ENCODE results near the gene CDADC1. TPM values are rescaled to one million over a fixed set of nuclear protein-coding genes. Genes with fewer than 3 reads are reported as not detected.
"Not testable (repeated sequence)": the region's sequence is repeated elsewhere in the genome, so short reads cannot be mapped to it uniquely, and the experiment has no call there.

Gene CDADC1
- total and polyA plus RNA-seq, 7 experiments from 2014 or later, result 9.2 to 21.3 (median 12.8) TPM

DNA sequence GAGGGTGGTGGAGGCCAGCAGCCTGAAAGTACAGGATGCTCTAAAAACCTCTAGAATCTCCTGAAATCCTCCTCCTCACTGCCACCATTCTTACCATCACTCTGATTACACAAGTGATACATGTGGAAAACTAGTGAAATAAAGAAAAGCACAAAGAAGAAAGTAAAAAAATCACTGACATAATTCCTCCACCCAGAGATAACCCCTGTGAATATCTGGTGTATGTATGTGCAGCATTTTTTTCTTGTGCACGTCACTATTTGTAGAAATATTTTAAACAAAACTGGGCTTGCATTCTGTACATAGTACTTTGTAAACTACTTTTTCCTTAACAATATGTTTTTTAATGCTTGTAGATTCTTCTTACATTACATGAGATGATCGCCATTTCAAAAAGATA lies 73.2 kb downstream of the CDADC1 start:
- intact Hi-C loops (cut with micrococcal nuclease), result no loop called here
- no peak overlapping the region for H3K27ac ChIP-seq (ENCODE audit: low read depth, low read length)
- H3K4me3 Mint-ChIP-seq, result no peak overlapping the region
- H3K27me3 ChIP-seq (ENCODE audit: control insufficient read depth in 2 of 2, insufficient read depth in 2 of 2, low read length in 2 of 2), result no peaks in the 10 kb centered on the region
- H3K4me3 ChIP-seq (ENCODE audit: low read length), result no peak overlapping the region
- H3K27me3 Mint-ChIP-seq, result no peaks in the 10 kb centered on the region
- H3K36me3 Mint-ChIP-seq, result peaks cover 0 to 19% (median 1%) of the 10 kb centered on the region in 5 donors
- CTCF ChIA-PET, result no interaction called here
- no peak for DNase-seq
- POLR2A ChIA-PET, result interaction anchor here (0.5 kb wide), 1 partner anchor 144 kb away, joined by 3 read pairs; no protein-coding TSS in a partner anchor
- peak overlapping the region in 4 of 9 donors; percentile 13 to 51 (median 21) for H3K27ac Mint-ChIP-seq
- ATAC-seq, result no peak
- no peaks in the 10 kb centered on the region for H3K36me3 ChIP-seq (ENCODE audit: control insufficient read depth in 2 of 3, insufficient read depth in 3 of 3, low read length in 3 of 3)
- no peaks in the 10 kb centered on the region for H3K4me1 ChIP-seq (ENCODE audit: control insufficient read depth in 2 of 2, insufficient read depth in 2 of 2, low read length in 2 of 2)
- no peaks in the 10 kb centered on the region for H3K9me3 ChIP-seq (ENCODE audit: control insufficient read depth in 2 of 3, low read length in 3 of 3)
- no peaks in the 10 kb centered on the region for H3K9me3 Mint-ChIP-seq
- H3K4me1 Mint-ChIP-seq, result peaks cover 5 to 14% (median 12%) of the 10 kb centered on the region in 7 donors

DNA sequence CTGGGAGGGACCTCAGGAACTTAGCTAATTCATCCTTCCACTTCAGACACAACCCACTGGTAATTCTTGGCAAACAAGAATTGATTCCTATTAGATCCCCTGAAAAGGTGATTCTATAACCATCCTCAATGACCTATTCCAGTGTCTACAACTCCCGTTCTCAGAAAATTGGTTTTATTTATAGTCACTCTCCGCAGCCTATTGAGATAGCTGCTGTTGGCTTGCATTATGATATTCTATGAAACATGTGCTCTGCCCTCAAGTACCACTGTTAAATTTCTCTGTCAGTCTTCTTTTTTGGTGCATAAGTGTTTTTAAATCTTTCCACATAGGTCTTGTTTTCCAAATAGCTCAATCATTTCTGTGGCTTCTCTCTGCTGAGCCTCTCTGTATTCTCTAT lies 75.0 kb downstream of the CDADC1 start:
- no peaks in the 10 kb centered on the region for H3K27me3 Mint-ChIP-seq

DNA sequence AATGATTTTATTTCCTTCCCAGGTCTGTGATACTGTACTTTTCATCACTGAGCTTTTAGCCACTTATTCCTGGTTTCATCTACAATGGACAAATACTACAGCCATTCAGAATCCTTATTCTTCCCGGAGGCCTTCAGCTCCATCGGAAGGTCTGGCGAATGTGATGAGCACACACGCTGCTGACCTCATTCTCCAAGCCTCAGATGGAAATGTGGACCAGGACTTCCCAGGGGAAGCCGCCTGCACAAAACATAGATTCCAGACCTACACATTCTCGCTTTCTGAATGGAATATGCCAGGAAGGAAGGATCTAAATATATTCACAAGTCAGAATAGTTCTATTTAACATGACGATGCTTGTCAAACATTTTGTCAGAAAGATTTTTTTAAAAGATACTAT lies 75.6 kb downstream of the CDADC1 start:
- intact Hi-C loops (cut with micrococcal nuclease), result loop anchor here in 1 of 2 donors (1.0 kb wide), 1 partner anchor 30 kb away; no protein-coding TSS in a partner anchor
- Mint-ChIP-seq H3K36me3 (peaks cover 0 to 3% (median 0%) of the 10 kb centered on the region in 5 donors), H3K4me1 (peaks cover 5 to 14% (median 12%) of the 10 kb centered on the region in 7 donors), H3K27ac (no peak overlapping the region), H3K9me3 (no peaks in the 10 kb centered on the region), H3K4me3 (no peak overlapping the region), H3K27me3 (no peaks in the 10 kb centered on the region)
- no peak overlapping the region for H3K4me3 ChIP-seq (ENCODE audit: low read length)
- H3K36me3 ChIP-seq (ENCODE audit: control insufficient read depth in 2 of 3, insufficient read depth in 3 of 3, low read length in 3 of 3), result no peaks in the 10 kb centered on the region
- DNase-seq (no peak), ATAC-seq (no peak)
- CTCF ChIA-PET, result no interaction called here
- no peaks in the 10 kb centered on the region for H3K27me3 ChIP-seq (ENCODE audit: control insufficient read depth in 2 of 2, insufficient read depth in 2 of 2, low read length in 2 of 2)
- H3K9me3 ChIP-seq (ENCODE audit: control insufficient read depth in 2 of 3, low read length in 3 of 3), result no peaks in the 10 kb centered on the region
- no peak overlapping the region for H3K27ac ChIP-seq (ENCODE audit: low read depth, low read length)
- POLR2A ChIA-PET, result no interaction called here
- H3K4me1 ChIP-seq (ENCODE audit: control insufficient read depth in 2 of 2, insufficient read depth in 2 of 2, low read length in 2 of 2), result no peaks in the 10 kb centered on the region

More for the DNA sequence above, 75.0 kb downstream of the CDADC1 start:
- no peaks in the 10 kb centered on the region for H3K9me3 Mint-ChIP-seq
- intact Hi-C loops (cut with micrococcal nuclease), result loop anchor here in 1 of 2 donors (1.0 kb wide), 1 partner anchor 31 kb away; no protein-coding TSS in a partner anchor
- no peak overlapping the region for H3K4me3 Mint-ChIP-seq
- POLR2A ChIA-PET, result no interaction called here
- H3K36me3 ChIP-seq (ENCODE audit: control insufficient read depth in 2 of 3, insufficient read depth in 3 of 3, low read length in 3 of 3), result no peaks in the 10 kb centered on the region
- no peaks in the 10 kb centered on the region for H3K9me3 ChIP-seq (ENCODE audit: control insufficient read depth in 2 of 3, low read length in 3 of 3)
- H3K4me1 Mint-ChIP-seq, result peaks cover 5 to 14% (median 12%) of the 10 kb centered on the region in 7 donors
- CTCF ChIA-PET, result no interaction called here
- H3K4me1 ChIP-seq (ENCODE audit: control insufficient read depth in 2 of 2, insufficient read depth in 2 of 2, low read length in 2 of 2), result no peaks in the 10 kb centered on the region
- no peak overlapping the region for H3K27ac Mint-ChIP-seq
- no peak overlapping the region for H3K27ac ChIP-seq (ENCODE audit: low read depth, low read length)
- peaks cover 0 to 6% (median 1%) of the 10 kb centered on the region in 5 donors for H3K36me3 Mint-ChIP-seq
- DNase-seq (no peak), ATAC-seq (no peak)
- no peak overlapping the region for H3K4me3 ChIP-seq (ENCODE audit: low read length)
- H3K27me3 ChIP-seq (ENCODE audit: control insufficient read depth in 2 of 2, insufficient read depth in 2 of 2, low read length in 2 of 2), result no peaks in the 10 kb centered on the region

- Mint-ChIP-seq H3K27me3 (no peaks in the 10 kb centered on the region), H3K36me3 (peaks cover 0 to 9% (median 0%) of the 10 kb centered on the region in 5 donors), H3K4me1 (peaks cover 0 to 3% (median 3%) of the 10 kb centered on the region in 7 donors), H3K27ac (no peak overlapping the region), H3K4me3 (no peak overlapping the region), H3K9me3 (no peaks in the 10 kb centered on the region)
- Histone ChIP-seq H3K27me3 (ENCODE audit: control insufficient read depth in 2 of 2, insufficient read depth in 2 of 2, low read length in 2 of 2) (no peaks in the 10 kb centered on the region), H3K36me3 (ENCODE audit: control insufficient read depth in 2 of 3, insufficient read depth in 3 of 3, low read length in 3 of 3) (no peaks in the 10 kb centered on the region), H3K4me3 (ENCODE audit: low read length) (no peak overlapping the region), H3K27ac (ENCODE audit: low read depth, low read length) (no peak overlapping the region), H3K4me1 (ENCODE audit: control insufficient read depth in 2 of 2, insufficient read depth in 2 of 2, low read length in 2 of 2) (no peaks in the 10 kb centered on the region), H3K9me3 (ENCODE audit: control insufficient read depth in 2 of 3, low read length in 3 of 3) (no peaks in the 10 kb centered on the region)
- DNase-seq (no peak), ATAC-seq (no peak)
- ChIA-PET CTCF (no interaction called here), POLR2A (no interaction called here)
- intact Hi-C loops (cut with micrococcal nuclease), result no loop called here
These were observed 78.6 kb downstream of the CDADC1 start for GRCh38 chr13:49326222-49326917.

DNA sequence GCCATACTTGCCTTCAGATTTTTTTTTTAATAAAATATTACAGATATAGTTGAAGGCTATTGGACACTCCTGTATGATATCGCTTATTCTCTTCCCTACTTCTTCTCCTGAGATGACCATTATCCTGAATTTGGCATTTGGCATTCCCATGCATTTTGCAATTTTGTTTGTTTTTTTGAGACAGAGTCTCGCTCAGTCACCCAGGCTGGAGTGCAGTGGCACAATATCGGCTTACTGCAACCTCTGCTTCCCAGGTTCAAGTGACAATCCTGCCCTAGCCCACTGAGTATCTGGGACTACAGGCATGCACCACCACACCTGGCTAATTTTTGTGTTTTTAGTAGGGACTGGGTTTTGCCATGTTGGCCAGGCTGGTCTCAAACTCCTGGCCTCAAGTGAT lies 79.4 kb downstream of the CDADC1 start:
- H3K27ac ChIP-seq (ENCODE audit: low read depth, low read length); ATAC-seq; H3K4me3 ChIP-seq (ENCODE audit: low read length); H3K27me3 Mint-ChIP-seq; CTCF ChIA-PET; intact Hi-C loops (cut with micrococcal nuclease); H3K27me3 ChIP-seq (ENCODE audit: control insufficient read depth in 2 of 2, insufficient read depth in 2 of 2, low read length in 2 of 2); H3K36me3 ChIP-seq (ENCODE audit: control insufficient read depth in 2 of 3, insufficient read depth in 3 of 3, low read length in 3 of 3); H3K9me3 Mint-ChIP-seq; H3K4me3 Mint-ChIP-seq; POLR2A ChIA-PET; H3K9me3 ChIP-seq (ENCODE audit: control insufficient read depth in 2 of 3, low read length in 3 of 3); DNase-seq; H3K4me1 ChIP-seq (ENCODE audit: control insufficient read depth in 2 of 2, insufficient read depth in 2 of 2, low read length in 2 of 2); H3K4me1 Mint-ChIP-seq; H3K27ac Mint-ChIP-seq: not testable (repeated sequence)
- H3K36me3 Mint-ChIP-seq, result peaks cover 0 to 12% (median 0%) of the 10 kb centered on the region in 5 donors

GRCh38 chr13:49329831-49330545 lies 82.3 kb downstream of the CDADC1 start:
- Histone ChIP-seq H3K4me3 (ENCODE audit: low read length) (no peak overlapping the region), H3K27ac (ENCODE audit: low read depth, low read length) (no peak overlapping the region), H3K9me3 (ENCODE audit: control insufficient read depth in 2 of 3, low read length in 3 of 3) (no peaks in the 10 kb centered on the region), H3K36me3 (ENCODE audit: control insufficient read depth in 2 of 3, insufficient read depth in 3 of 3, low read length in 3 of 3) (no peaks in the 10 kb centered on the region), H3K27me3 (ENCODE audit: control insufficient read depth in 2 of 2, insufficient read depth in 2 of 2, low read length in 2 of 2) (no peaks in the 10 kb centered on the region), H3K4me1 (ENCODE audit: control insufficient read depth in 2 of 2, insufficient read depth in 2 of 2, low read length in 2 of 2) (no peaks in the 10 kb centered on the region)
- POLR2A ChIA-PET, result no interaction called here
- Mint-ChIP-seq H3K9me3 (no peaks in the 10 kb centered on the region), H3K27ac (no peak overlapping the region), H3K27me3 (peaks cover 0 to 2% (median 0%) of the 10 kb centered on the region in 5 donors), H3K4me1 (no peaks in the 10 kb centered on the region), H3K36me3 (peaks cover 0 to 17% (median 0%) of the 10 kb centered on the region in 5 donors), H3K4me3 (no peak overlapping the region)
- CTCF ChIA-PET, result no interaction called here
- ATAC-seq (no peak), DNase-seq (no peak)
- intact Hi-C loops (cut with micrococcal nuclease), result no loop called here

All from naive thymus-derived CD4-positive, alpha-beta T cell (primary cell).